ENCODE results near the gene RNH1. TPM values are rescaled to one million over a fixed set of nuclear protein-coding genes. Genes with fewer than 3 reads are reported as not detected.

Gene RNH1
- polyA plus RNA-seq, 1 donor from 2014 or later, result 71.8 TPM

DNA sequence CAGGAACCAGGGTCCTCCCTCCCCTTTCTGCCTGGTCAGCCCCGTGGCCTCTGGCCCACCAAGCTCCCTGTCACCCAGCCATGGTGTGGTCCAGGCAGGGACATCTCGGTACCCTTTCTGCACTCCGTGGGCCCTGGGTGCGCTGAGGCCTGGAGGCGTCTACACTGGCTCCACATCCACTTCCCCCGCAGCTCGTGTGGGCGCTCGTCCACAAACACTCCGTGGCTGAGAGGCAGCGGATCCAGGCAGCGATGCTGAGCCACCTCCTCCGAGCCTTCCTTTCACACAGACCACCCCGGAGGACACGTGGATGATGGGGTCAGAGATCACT is 16.1 kb downstream of the RNH1 start:
- no peak overlapping the region for H2AFZ ChIP-seq (ENCODE audit: low read depth, low read length)
- no peak overlapping the region for H3K9ac ChIP-seq (ENCODE audit: low read length)
- no peak overlapping the region for H3K4me2 ChIP-seq (ENCODE audit: low read length)
- H3K27me3 ChIP-seq (ENCODE audit: insufficient read depth, low read depth, low read length), result no peaks in the 10 kb centered on the region
- H3K4me3 ChIP-seq (ENCODE audit: low read length), result no peak overlapping the region
- H3K36me3 ChIP-seq (ENCODE audit: insufficient read depth, low read length), result no peaks in the 10 kb centered on the region
- no peaks in the 10 kb centered on the region for H4K20me1 ChIP-seq (ENCODE audit: insufficient read depth)
- H3K9me2 ChIP-seq (ENCODE audit: insufficient read depth, low read length), result no peaks in the 10 kb centered on the region
- no peak overlapping the region for H3K27ac ChIP-seq (ENCODE audit: low read length)
- H3K79me2 ChIP-seq (replicated peaks; ENCODE audit: insufficient read depth, low read length), result no peaks in the 10 kb centered on the region
- no peaks in the 10 kb centered on the region for H3K9me3 ChIP-seq (ENCODE audit: low read length)
- H3F3A ChIP-seq (ENCODE audit: insufficient read depth, low read length, poor library complexity, severe bottlenecking), result no peaks in the 10 kb centered on the region
- no peak for TF ChIP-seq EZH2 (IDR thresholded peaks at IDR 0.05; ENCODE audit: borderline replicate concordance, insufficient read depth, low read length, poor library complexity, severe bottlenecking)
- no peak for TF ChIP-seq REST (IDR thresholded peaks at IDR 0.05; ENCODE audit: borderline replicate concordance)
- TF ChIP-seq EP300 (conservative IDR thresholded peaks at IDR 0.05; ENCODE audit: poor library complexity, severe bottlenecking), result no peak
- no peak for TF ChIP-seq SMC3 (conservative IDR thresholded peaks at IDR 0.05; ENCODE audit: poor library complexity)
- no peak for TF ChIP-seq CTCF (IDR thresholded peaks at IDR 0.05; ENCODE audit: poor library complexity, severe bottlenecking)
- TF ChIP-seq MXI1 (conservative IDR thresholded peaks at IDR 0.05; ENCODE audit: poor library complexity, severe bottlenecking), result no peak
- no peak for TF ChIP-seq RAD21 (conservative IDR thresholded peaks at IDR 0.05)
- TF ChIP-seq POLR2AphosphoS5 (IDR thresholded peaks at IDR 0.05), result no peak
- no peak for TF ChIP-seq TAF1 (IDR thresholded peaks at IDR 0.05; ENCODE audit: low read depth)

DNA sequence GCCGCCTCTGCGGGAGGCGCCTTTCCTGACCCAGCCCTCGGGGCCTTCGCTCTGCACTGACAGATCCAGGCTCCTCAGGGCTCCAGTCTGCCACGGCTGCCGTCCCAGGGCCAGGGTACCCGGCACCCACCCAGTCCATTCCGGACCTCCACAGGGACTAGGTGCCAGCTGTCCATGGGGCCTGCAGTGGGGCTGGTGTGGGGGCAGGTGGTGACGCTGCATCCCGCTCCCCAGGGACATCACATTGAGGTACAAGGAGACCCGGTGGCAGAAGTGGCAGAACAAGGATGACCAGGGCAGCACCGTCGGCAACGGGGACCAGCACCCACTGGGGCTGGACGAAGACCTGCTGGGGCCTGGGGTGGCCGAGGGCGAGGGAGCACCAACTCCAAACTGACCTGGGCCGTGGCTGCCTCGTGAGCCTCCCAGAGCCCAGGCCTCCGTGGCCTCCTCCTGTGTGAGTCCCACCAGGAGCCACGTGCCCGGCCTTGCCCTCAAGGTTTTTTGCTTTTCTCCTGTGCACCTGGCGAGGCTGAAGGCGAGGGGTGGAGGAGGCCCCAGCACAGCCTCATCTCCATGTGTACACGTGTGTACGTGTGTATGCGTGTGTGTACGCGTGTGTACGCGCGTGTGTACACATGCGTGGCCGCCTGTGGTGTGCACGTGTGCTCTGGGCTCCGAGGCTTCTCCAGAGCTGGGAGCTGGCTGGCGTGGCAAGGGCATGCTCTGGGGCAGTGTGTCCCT is 16.7 kb downstream of the RNH1 start:
- Histone ChIP-seq H3K4me3 (ENCODE audit: low read length) (no peak overlapping the region), H3F3A (ENCODE audit: insufficient read depth, low read length, poor library complexity, severe bottlenecking) (no peaks in the 10 kb centered on the region), H3K9me2 (ENCODE audit: insufficient read depth, low read length) (no peaks in the 10 kb centered on the region), H3K36me3 (ENCODE audit: insufficient read depth, low read length) (no peaks in the 10 kb centered on the region), H4K20me1 (ENCODE audit: insufficient read depth) (no peaks in the 10 kb centered on the region), H3K27ac (ENCODE audit: low read length) (no peak overlapping the region), H3K4me2 (ENCODE audit: low read length) (no peak overlapping the region), H3K27me3 (ENCODE audit: insufficient read depth, low read depth, low read length) (no peaks in the 10 kb centered on the region), H3K9me3 (ENCODE audit: low read length) (no peaks in the 10 kb centered on the region), H3K79me2 (replicated peaks; ENCODE audit: insufficient read depth, low read length) (no peaks in the 10 kb centered on the region), H3K9ac (ENCODE audit: low read length) (no peak overlapping the region), H2AFZ (ENCODE audit: low read depth, low read length) (no peak overlapping the region)
- TF ChIP-seq EZH2 (IDR thresholded peaks at IDR 0.05; ENCODE audit: borderline replicate concordance, insufficient read depth, low read length, poor library complexity, severe bottlenecking), result no peak
- no peak for TF ChIP-seq RAD21 (conservative IDR thresholded peaks at IDR 0.05)
- no peak for TF ChIP-seq SMC3 (conservative IDR thresholded peaks at IDR 0.05; ENCODE audit: poor library complexity)
- TF ChIP-seq POLR2AphosphoS5 (IDR thresholded peaks at IDR 0.05), result no peak
- TF ChIP-seq EP300 (conservative IDR thresholded peaks at IDR 0.05; ENCODE audit: poor library complexity, severe bottlenecking), result no peak
- no peak for TF ChIP-seq TAF1 (IDR thresholded peaks at IDR 0.05; ENCODE audit: low read depth)
- TF ChIP-seq CTCF (IDR thresholded peaks at IDR 0.05; ENCODE audit: poor library complexity, severe bottlenecking), result no peak
- TF ChIP-seq REST (IDR thresholded peaks at IDR 0.05; ENCODE audit: borderline replicate concordance), result no peak
- no peak for TF ChIP-seq MXI1 (conservative IDR thresholded peaks at IDR 0.05; ENCODE audit: poor library complexity, severe bottlenecking)

All from neural cell (in vitro differentiated cells).